HEK293 (cell line): Measurements from ENCODE around the gene ACTR3.

ENCODE experiments used
- HOXC10 ChIP-seq: sonication (generic); formaldehyde crosslinking; IDR thresholded peaks from 2 replicates; pipeline ENCODE4 v1.8.1; 2023; ENCODE audit warnings: mild to moderate bottlenecking, missing genetic modification reagents
- MYNN ChIP-seq: fragments of 450-650 bp; formaldehyde crosslinking; IDR thresholded peaks from 2 replicates; pipeline ENCODE4 v1.5.1; 2016; ENCODE audit warnings: missing biosample characterization, missing genetic modification characterization, borderline replicate concordance
- ZBTB49 ChIP-seq: fragments of 450-650 bp; formaldehyde crosslinking; IDR thresholded peaks from 2 replicates; pipeline ENCODE4 v1.5.1; 2016; ENCODE audit warnings: missing biosample characterization, missing genetic modification characterization, low read depth
- ZNF16 ChIP-seq: fragments of 450-650 bp; formaldehyde crosslinking; IDR thresholded peaks from 2 replicates; pipeline ENCODE4 v1.5.1; 2016; ENCODE audit warnings: low read depth, missing biosample characterization, missing genetic modification characterization
- ZNF404 ChIP-seq: fragments of 450-650 bp; formaldehyde crosslinking; IDR thresholded peaks from 2 replicates; pipeline ENCODE4 v1.5.1; 2017; ENCODE audit warnings: missing biosample characterization, missing genetic modification characterization
- ZNF596 ChIP-seq: fragments of 450-650 bp; IDR thresholded peaks from 2 replicates; pipeline ENCODE4 v1.5.0; 2018; ENCODE audit warnings: missing biosample characterization, mild to moderate bottlenecking, missing genetic modification characterization, moderate library complexity
- ZNF670 ChIP-seq: fragments of 450-650 bp; formaldehyde crosslinking; IDR thresholded peaks from 2 replicates; pipeline ENCODE4 v1.5.1; 2016; ENCODE audit warnings: missing biosample characterization, missing genetic modification characterization, low read depth
- TF ChIP-seq, protein P1 (sequence below): fragments of 450-650 bp; formaldehyde crosslinking; IDR thresholded peaks from 2 replicates; pipeline ENCODE4 v1.5.1; 2016; ENCODE audit warnings: missing biosample characterization, missing genetic modification characterization
- TF ChIP-seq, protein P2 (sequence below): fragments of 450-650 bp; formaldehyde crosslinking; IDR thresholded peaks from 2 replicates; pipeline ENCODE4 v1.5.1; 2017; ENCODE audit warnings: missing biosample characterization, missing genetic modification characterization

DNA sequence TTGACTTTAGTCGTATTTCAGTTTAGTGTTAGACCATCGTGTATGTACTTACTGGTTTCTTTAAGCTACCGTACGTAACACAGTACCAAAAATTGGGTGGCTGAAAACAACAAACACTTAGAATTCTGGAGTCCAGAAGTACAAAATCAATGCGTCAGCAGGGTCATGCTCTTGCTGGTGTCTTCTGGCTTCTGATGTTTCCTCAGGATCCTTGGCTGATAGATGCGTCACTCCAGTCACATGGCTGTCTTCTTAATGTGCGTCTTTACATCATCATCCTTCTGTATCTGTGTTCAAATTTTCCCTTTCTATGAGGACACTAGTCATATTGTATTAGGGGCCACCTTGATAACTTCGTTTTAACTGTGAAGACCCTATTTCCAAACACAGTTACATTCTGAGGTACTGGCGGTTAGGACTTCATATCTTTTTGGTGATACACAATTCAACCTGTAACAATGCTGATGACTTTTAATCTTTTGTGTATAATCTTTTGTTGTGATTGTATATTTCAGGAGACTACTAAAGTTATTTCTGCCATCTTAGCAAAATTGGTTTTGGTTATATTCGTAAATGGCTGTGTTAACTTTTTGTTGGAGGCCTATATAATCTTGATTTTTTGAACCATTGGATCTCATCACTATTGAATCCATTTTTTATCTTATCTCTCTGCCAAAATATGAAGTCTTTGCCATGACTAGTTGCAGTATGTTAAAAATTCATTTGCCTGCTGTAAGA lies 25.4 kb downstream of the ACTR3 start:
- TF ChIP-seq, protein P1, sequence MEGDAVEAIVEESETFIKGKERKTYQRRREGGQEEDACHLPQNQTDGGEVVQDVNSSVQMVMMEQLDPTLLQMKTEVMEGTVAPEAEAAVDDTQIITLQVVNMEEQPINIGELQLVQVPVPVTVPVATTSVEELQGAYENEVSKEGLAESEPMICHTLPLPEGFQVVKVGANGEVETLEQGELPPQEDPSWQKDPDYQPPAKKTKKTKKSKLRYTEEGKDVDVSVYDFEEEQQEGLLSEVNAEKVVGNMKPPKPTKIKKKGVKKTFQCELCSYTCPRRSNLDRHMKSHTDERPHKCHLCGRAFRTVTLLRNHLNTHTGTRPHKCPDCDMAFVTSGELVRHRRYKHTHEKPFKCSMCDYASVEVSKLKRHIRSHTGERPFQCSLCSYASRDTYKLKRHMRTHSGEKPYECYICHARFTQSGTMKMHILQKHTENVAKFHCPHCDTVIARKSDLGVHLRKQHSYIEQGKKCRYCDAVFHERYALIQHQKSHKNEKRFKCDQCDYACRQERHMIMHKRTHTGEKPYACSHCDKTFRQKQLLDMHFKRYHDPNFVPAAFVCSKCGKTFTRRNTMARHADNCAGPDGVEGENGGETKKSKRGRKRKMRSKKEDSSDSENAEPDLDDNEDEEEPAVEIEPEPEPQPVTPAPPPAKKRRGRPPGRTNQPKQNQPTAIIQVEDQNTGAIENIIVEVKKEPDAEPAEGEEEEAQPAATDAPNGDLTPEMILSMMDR, result no peak
- TF ChIP-seq, protein P2, sequence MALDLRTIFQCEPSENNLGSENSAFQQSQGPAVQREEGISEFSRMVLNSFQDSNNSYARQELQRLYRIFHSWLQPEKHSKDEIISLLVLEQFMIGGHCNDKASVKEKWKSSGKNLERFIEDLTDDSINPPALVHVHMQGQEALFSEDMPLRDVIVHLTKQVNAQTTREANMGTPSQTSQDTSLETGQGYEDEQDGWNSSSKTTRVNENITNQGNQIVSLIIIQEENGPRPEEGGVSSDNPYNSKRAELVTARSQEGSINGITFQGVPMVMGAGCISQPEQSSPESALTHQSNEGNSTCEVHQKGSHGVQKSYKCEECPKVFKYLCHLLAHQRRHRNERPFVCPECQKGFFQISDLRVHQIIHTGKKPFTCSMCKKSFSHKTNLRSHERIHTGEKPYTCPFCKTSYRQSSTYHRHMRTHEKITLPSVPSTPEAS, result no peak
- TF ChIP-seq ZNF16 (tag by site-specific recombination) (no peak), ZNF596 (no peak), ZNF670 (no peak), MYNN (no peak), ZNF404 (tag by site-specific recombination) (no peak), ZBTB49 (tag by site-specific recombination) (no peak), HOXC10 (CRISPR knock-in tag) (no peak)
